CD4-positive, alpha-beta T cell treated with Interferon alpha-2 for 1 hour (primary cell): ENCODE measurements around the gene ZBTB24.
A peak's percentile ranks its signal among the peaks of the same experiment; 100 is the strongest.
"Not testable (repeated sequence)": the region's sequence is repeated elsewhere in the genome, so short reads cannot be mapped to it uniquely, and the experiment has no call there.

Experiments
- DNase-seq, 2 donors: peaks; one replicate each; pipeline ENCODE4 v3.0.0-alpha.2; 2020 to 2022

ZBTB24 gene

GRCh38 chr6:109467696-109468095 is 15.3 kb downstream of the ZBTB24 start:
- DNase-seq, result no peak

GRCh38 chr6:109466212-109466923 is 16.7 kb downstream of the ZBTB24 start:
- no peak for DNase-seq

- no peak for DNase-seq
Observed at GRCh38 chr6:109465772-109466171, 17.2 kb downstream of the ZBTB24 start.

DNA sequence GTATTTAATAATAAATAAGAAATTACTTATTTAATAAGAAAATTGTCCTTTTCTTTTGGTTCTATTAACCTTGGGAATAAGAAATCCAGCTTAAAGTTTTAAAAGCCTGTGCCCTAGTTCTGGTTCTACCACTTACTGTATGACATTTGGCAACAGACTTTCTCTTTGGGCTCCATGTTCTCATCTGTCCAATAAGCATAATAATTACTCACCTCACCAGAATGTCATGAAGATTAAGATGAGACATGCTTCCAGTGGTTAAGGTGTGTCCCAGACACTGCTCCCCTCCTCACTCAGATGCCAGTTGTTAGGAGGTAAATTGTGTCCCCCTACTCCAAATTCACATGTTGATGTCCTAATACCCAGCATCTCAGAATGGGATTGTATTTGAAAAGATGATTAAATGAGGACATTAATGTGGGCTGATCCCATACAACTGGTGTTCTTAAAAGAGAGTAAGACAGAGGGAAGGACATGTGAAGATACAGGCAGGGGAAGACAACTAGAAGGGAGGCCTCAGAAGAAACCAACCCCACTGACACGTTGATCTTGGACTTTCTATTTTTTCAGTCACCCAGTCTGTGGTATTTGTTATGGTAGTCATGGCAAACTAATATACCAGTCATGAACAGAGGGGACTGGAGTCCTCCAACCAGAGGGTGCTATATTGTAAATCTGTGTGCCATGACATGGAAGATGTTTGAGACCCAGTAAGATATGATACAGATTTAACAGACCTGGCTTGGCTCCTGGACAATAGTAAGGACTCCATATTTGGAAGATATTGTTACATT is 21.1 kb downstream of the ZBTB24 start:
- DNase-seq, result no peak

DNA sequence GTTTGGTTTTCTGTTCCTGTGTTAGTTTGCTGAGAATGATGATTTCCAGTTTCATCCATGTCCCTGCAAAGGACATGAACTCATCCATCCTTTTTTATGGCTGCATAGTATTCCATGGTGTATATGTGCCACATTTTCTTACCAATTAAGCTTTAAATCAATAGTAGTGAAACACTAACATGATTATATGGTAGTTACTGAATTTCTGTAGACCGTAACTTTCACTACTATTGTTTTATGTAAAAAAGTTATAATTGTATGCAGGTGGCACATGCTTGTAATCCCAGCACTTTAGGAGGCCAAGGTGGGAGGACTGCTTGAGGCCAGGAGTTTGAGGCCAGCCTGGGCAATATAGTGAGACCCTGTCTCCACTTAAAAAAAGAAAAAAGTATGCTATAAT is 21.8 kb downstream of the ZBTB24 start:
- DNase-seq, result not testable (repeated sequence)

DNA sequence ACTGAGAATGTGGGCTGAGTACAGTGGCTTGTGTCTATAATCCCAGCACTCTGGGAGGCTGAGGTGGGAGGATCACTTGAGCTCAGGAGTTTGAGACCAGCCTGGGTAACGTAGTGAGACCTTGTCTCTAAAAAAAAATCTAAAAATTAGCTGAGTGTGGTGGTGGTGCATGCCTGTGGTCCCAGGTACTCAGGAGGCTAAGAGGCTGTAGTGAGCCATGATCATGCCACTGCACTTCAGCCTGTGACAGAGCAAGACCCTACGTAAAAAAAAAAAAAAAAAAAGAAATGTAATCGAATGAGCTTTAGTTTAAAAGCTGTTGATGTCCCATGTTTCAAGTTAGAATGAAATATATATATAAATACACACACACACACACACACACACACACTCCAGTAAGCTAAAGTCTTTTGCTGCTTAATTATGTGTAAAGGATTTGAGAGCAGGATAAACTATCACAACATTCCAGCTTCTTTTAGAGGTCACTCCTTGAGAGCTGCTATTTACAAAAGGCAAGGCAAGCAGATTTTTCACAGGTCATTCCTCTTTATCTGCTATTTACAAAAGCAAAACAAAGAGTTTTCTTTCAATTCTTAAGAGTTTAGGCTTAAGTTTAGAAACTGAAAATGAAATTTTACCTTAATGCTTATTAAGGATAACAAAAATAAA is 22.7 kb downstream of the ZBTB24 start:
- no peak for DNase-seq

DNA sequence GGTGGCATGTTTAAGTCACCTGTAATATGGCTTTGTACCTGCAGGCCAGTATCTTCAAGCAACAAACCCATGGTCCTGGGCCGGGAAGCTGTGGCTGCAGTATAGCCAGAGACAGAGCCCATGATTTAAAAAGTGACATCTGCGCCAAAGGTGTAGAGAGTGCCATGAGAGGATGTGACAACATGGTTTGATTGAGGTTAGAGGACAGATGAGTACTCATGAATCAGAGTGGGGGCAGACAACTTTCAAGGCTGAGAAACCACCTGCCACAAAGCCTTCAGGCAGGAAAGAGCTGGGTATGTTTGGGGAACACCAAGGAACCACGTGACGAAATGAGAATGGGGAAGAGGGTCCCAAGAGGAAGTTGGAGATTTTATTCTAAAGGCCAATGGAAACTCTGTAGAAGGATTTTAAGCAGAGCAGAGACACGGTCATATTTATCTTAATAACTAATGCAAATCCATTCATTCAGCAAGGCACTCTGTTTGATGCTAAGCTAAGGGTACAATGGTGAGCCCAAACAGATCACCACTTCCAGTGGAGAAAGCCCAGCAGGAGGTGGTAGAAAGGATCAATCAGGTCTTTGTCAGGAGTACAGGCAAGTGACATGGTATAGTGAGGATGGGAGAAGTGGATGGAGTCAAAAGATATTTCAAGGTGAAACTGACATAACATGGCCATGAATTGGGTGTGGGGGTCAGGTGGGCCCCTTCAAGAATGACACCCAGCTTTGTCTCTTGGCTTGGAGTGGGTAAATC is 24.1 kb downstream of the ZBTB24 start:
- peak; percentile 53 to 59 for DNase-seq

- no peak for DNase-seq
Observed at GRCh38 chr6:109457562-109457996, 25.4 kb downstream of the ZBTB24 start.

DNA sequence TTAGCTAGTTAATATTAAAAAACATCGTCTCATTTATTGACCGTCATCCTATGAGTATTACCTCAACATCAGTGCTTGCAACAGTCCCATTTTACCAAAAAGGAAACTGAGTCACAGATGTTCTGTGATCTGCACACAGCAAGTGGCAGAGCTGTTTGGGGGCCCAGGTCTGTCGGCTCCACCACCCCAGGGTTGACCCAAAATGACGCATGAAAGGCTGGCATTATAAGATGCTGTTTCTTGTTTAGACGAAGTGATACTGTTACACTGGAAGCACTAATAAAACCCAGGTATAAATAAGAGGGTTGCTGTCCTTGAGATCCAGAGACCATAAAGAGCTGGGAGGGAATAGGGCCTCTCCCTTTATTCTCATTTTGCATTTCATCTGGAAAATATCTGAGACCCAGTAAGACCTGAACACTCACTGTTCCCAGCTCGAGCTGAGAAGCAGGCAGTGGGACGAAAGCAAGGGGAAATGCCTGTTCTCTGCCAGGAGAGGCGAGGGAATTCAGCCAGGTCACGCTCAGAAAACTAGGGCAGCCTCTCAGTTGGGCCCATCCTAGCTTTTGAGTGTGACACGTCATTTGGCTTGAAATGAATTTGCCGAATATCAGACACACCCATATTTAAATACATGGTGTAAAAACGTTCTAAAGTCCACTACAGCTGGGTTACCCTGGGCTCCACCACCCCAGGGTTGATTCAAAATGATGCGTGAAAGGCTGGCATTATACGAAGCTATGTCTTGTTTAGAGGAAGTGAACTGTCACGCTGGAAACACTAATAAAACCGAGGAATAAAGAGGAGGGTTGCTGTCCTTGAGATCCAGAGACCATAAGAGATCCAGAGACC is 26.1 kb downstream of the ZBTB24 start:
- no peak for DNase-seq

DNA sequence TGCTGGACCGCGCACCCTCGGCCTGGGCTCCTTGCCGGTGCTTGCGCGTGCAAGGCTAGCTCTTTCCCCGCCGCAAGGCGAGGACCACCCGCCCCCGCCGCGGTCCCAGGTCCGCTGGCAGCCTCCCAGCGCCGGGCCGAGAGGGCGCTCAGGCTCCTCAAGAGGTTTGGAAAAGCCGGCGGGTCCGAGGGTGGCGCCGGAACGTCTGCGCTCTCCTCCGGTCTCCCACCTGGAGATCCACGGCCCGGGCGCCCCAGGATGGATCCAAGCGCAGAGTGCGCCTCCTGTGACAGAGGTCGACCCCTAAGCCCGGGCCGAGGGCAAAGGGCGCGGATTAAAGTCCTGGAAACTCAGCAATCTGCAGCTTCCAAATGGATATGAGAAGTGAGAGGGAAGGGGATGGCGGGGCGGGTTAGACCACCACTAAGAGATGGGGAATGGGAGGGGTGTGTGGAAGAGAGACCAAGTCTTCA is 26.9 kb downstream of the ZBTB24 start:
- DNase-seq, result no peak

DNA sequence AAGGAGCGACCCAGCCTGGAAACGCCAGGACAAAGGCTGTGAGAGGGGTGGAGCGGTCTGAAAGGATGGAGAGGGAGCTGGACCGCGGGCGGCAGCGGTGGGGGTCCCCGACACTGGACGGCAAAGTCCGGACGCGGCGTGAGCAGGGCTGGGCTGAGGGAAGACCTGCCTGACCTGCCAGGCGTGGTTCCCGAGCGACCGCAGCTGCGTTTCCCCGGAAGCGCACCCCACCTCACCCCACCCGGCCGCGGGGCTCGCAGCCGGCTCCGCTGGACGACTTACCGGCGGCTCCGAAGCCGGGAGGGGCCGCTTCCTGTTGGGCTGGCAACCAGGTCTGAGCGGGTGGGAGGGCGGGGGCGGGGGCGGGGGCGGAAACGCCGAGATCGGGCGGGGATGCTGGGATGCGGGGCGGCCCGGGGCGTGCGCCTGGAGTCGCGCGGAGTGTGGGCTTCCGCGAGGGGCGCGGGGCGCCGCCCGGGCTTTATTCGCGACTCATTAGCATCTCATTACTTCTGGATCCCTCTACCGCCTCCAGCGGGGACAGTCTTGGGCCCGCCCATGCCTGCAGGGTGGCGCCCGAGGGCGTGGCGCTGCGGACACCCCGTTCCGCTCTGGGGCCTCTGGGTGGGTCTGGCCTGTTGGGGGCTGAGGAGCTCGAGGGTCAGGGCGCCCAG is 27.4 kb downstream of the ZBTB24 start, which contains the start of gene MICAL1:
Gene MICAL1, minus strand, starts transcription at position 336 of the 674 bp plus-strand sequence. CDS start 1,576 bp downstream, outside the sequence.
- peak; percentile 81 for DNase-seq

DNA sequence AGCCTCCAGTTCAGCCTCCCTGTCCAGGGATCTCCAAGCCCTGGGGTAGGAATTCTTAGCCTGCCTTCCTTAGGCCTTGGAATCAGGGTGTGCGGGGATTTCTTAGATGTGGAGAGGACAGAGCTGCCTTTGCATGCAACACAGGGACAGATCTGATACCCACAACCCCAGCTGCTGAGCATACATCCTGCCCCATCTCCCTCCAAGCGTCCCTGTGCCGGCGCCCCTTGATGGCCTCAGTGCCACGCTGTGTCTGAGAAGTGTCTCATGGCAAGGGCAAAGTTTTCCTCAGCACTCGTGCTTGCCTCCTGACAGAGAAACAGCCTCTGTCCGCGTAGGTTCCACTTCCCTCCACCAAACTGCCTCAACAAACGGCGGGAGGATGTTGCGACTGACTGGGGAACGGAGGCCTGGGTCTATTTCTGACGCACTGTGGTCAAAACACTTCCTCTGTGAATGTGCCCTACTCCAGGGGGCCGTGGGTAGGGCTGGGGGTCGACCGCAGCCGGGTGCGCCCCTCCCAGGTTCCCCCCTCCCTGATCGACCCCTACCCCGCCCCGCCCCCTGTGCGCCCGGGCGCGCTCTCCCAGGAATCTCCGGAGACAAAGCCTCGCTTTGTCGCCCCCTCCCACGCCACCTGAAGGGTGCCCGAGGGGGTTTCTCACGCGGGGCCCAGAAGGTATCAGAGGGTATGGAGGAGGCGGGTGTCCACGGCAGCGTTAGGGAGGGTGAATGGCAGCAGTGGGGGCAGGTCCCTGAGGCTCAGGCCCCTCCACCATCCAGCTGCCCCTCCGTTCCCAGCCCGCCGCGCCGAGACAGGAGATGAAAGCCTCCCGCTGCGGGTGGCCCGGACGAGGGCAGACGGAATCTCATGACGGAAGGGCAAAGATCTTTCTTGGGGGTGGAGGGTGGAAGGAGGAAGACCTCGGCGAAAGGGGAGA is 28.3 kb downstream of the ZBTB24 start:
- DNase-seq, result peak; percentile 74 to 80

- no peak for DNase-seq
Observed at GRCh38 chr6:109453594-109454495, 29.2 kb downstream of the ZBTB24 start.

GRCh38 chr6:109453156-109453555 is 29.9 kb downstream of the ZBTB24 start:
- no peak for DNase-seq

DNA sequence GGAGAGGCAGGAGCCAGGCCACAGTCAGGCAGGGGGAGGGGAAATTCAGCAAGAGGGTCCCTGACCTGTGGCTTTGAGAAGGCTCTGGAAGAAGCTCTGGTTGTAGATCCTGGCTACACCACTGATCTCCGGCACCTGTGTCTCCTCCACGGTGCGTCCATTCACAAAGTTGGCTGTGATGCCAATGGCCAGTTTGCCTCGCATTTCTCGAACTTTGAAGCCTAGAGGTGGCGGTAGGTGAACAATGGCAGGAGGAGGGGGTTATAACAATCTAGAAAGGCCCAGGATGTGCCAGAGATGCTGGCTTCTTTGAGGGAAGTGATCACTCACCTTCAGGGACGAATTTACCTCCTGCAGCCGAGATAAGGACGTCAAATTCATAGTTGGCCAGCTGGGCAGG is 30.8 kb downstream of the ZBTB24 start:
- no peak for DNase-seq

- no peak for DNase-seq
Observed at GRCh38 chr6:109451376-109451775, 31.6 kb downstream of the ZBTB24 start.

- no peak for DNase-seq
Observed at GRCh38 chr6:109450801-109451200, 32.2 kb downstream of the ZBTB24 start.

DNA sequence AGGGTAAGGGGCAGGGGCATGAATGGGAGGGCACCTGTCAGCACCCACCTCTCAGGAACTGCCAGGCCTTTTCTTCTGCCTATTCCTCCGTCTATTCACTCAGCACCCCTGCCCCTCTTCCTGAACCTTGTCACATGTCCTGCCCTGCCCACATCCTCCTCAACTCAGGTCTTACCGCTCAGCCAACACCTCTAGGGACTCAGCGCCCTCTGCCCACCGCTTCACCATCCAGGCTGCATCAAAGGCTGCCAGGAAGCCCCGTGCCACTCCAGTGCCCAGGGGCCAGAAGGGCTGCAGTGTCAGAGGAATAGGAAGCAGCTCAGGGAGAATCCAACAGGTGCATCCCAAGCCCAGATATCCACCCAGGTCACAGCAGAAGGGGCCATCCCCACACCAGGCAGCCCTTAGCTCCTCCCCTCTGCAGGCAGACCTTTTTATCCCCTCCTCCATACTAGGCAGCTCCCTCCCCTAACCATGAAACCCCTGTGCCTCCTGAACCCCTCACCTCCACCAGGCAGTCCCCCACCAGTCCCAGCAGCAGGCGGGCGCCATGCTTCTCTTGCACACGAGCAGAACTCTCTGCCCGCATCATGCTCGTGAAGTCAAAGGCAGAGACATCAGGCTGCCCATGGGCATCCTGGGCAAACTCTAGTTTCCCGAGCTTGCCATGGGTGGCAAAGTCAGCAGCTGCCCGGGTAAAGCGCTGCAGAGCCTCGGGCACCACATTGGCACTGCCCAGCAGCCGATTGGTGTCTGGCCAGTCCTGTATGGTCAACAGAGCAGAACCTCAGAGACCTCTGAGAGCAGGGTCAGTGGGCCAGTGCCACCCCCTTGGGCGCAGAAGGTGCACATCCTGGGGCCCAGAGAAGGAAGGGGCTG is 33.0 kb downstream of the ZBTB24 start:
- peak; percentile 20 to 46 for DNase-seq
